GM06990 (cell line): ENCODE data around the gene CTNNA2.

ENCODE experiments used
- DNase-seq: peaks from one replicate; pipeline ENCODE4 v3.0.0-alpha.2; 2011; ENCODE audit not compliant: insufficient read length; ENCODE audit errors: extremely low read depth
- H3K27me3 ChIP-seq: replicated peaks from 2 replicates; pipeline ENCODE4 v1.6.0; 2011; ENCODE audit warnings: low read length; ENCODE audit not compliant: control insufficient read depth, insufficient read depth
- H3K36me3 ChIP-seq: 2 replicates; pipeline ENCODE4 v1.5.1; 2011; ENCODE audit warnings: low read length; ENCODE audit not compliant: control insufficient read depth, insufficient read depth
- H3K4me3 ChIP-seq: replicated peaks from 2 replicates; pipeline ENCODE4 v1.5.1; 2011; ENCODE audit warnings: low read depth, mild to moderate bottlenecking, control low read depth, low read length
- CTCF ChIP-seq: IDR thresholded peaks from 2 replicates; pipeline ENCODE4 v1.5.1; 2011; ENCODE audit warnings: low read length, control low read depth, mild to moderate bottlenecking, inconsistent platforms; ENCODE audit not compliant: insufficient read depth, poor library complexity, severe bottlenecking

CTNNA2 gene

GRCh38 chr2:80166483-80167171, 653.8 kb downstream of the CTNNA2 start:
- DNase-seq, result no peak
- H3K36me3 ChIP-seq, result no peaks in the 10 kb centered on the region
- H3K27me3 ChIP-seq, result no peaks in the 10 kb centered on the region
- H3K4me3 ChIP-seq, result no peak overlapping the region
- no peak for TF ChIP-seq CTCF

GRCh38 chr2:80167284-80167808, 654.5 kb downstream of the CTNNA2 start:
- H3K4me3 ChIP-seq, result no peak overlapping the region
- H3K36me3 ChIP-seq, result no peaks in the 10 kb centered on the region
- DNase-seq, result no peak
- no peaks in the 10 kb centered on the region for H3K27me3 ChIP-seq
- TF ChIP-seq CTCF, result no peak

GRCh38 chr2:80168037-80168436, 655.2 kb downstream of the CTNNA2 start:
- Histone ChIP-seq H3K4me3 (no peak overlapping the region), H3K27me3 (no peaks in the 10 kb centered on the region), H3K36me3 (no peaks in the 10 kb centered on the region)
- no peak for TF ChIP-seq CTCF
- no peak for DNase-seq

- Histone ChIP-seq H3K4me3 (no peak overlapping the region), H3K27me3 (no peaks in the 10 kb centered on the region), H3K36me3 (no peaks in the 10 kb centered on the region)
- TF ChIP-seq CTCF, result no peak
- DNase-seq, result no peak
Observed at GRCh38 chr2:80168801-80169200, 656.0 kb downstream of the CTNNA2 start.

GRCh38 chr2:80169811-80170594, 657.2 kb downstream of the CTNNA2 start:
- Histone ChIP-seq H3K4me3 (no peak overlapping the region), H3K27me3 (no peaks in the 10 kb centered on the region), H3K36me3 (no peaks in the 10 kb centered on the region)
- no peak for TF ChIP-seq CTCF
- no peak for DNase-seq
